B cell (primary cell): ENCODE measurements around the gene AK4. TPM values are rescaled to one million over a fixed set of nuclear protein-coding genes. Genes with fewer than 3 reads are reported as not detected.

ENCODE experiments used
- ATAC-seq: fragments of 200-7000 bp; cut with Tn5 transposase; one replicate; pipeline ENCODE4 v1.10.0; 2021; ENCODE audit warnings: low read depth, mild to moderate bottlenecking, moderate number of reproducible peaks, moderate library complexity
- CTCF ChIA-PET: fragments of 350-600 bp; sonication (Branson Sonifier 250); formaldehyde crosslinking; loops from one replicate; lab custom pipeline; 2021; ENCODE audit warnings: antibody characterized with exemption, inconsistent platforms; lab: Charles Lee
- POLR2A ChIA-PET: fragments of 350-600 bp; sonication (Branson Sonifier 250); formaldehyde crosslinking; loops from one replicate; lab custom pipeline; 2021; ENCODE audit warnings: antibody characterized with exemption; lab: Charles Lee
- DNase-seq: peaks from one replicate; pipeline ENCODE4 v3.0.0; 2013
- H2AFZ ChIP-seq: 2 replicates; pipeline ENCODE4 v1.6.1; 2012; ENCODE audit warnings: mild to moderate bottlenecking, low read depth, low read length; ENCODE audit not compliant: insufficient read depth, poor library complexity, severe bottlenecking
- H3K27ac ChIP-seq, 2 donors: 1 replicate in 1 of 2; 2 replicates in 1 of 2; pipeline ENCODE4 v1.5.1; 2012 to 2013; ENCODE audit warnings: low read length in 2 of 2, mild to moderate bottlenecking in 2 of 2, moderate library complexity in 1 of 2
- H3K27me3 ChIP-seq, 4 experiments: fragments of 200-600 bp in 1 of 4; sonication (generic) in 1 of 4; replicated peaks in 1 of 4; 1 replicate in 2 of 4; 2 replicates in 2 of 4; pipeline versions ENCODE4 v1.6.1 to v1.7.0; 2013 to 2016; ENCODE audit warnings: low read length in 3 of 4, mild to moderate bottlenecking in 2 of 4, mixed read lengths in 1 of 4, moderate library complexity in 1 of 4; ENCODE audit not compliant: insufficient read depth in 4 of 4, control insufficient read depth in 3 of 4; ENCODE audit errors: control extremely low read depth in 1 of 4
- H3K36me3 ChIP-seq, 2 experiments: replicated peaks in 1 of 2; 1 replicate in 1 of 2; 2 replicates in 1 of 2; pipeline versions ENCODE4 v1.6.1 to v1.7.1; 2013; ENCODE audit warnings: low read length in 1 of 2; ENCODE audit not compliant: insufficient read depth in 2 of 2, control insufficient read depth in 1 of 2; ENCODE audit errors: control extremely low read depth in 1 of 2, extremely low read depth in 1 of 2
- H3K4me1 ChIP-seq, 2 donors: fragments of 200-600 bp in 1 of 2; sonication (generic) in 1 of 2; 1 replicate in 1 of 2; 2 replicates in 1 of 2; pipeline versions ENCODE4 v1.5.1 to v1.6.1; 2013 to 2017; ENCODE audit warnings: low read length in 2 of 2; ENCODE audit not compliant: control insufficient read depth in 2 of 2, insufficient read depth in 2 of 2
- H3K4me2 ChIP-seq: replicated peaks from 2 replicates; pipeline ENCODE3; 2012; ENCODE audit warnings: mild to moderate bottlenecking, low read depth, low read length; ENCODE audit not compliant: poor library complexity, severe bottlenecking
- H3K4me3 ChIP-seq, 5 experiments: fragments of 200-600 bp in 1 of 5; sonication (generic) in 1 of 5; 1 replicate in 3 of 5; 2 replicates in 2 of 5; pipeline versions ENCODE4 v1.5.1 to v1.7.0; 2011 to 2016; ENCODE audit warnings: low read length in 4 of 5, mild to moderate bottlenecking in 4 of 5, low read depth in 2 of 5, control low read depth in 1 of 5, moderate library complexity in 1 of 5; ENCODE audit not compliant: insufficient read depth in 1 of 5; ENCODE audit errors: control extremely low read depth in 1 of 5, extremely low read depth in 1 of 5
- H3K79me2 ChIP-seq: fragments of 200-600 bp; sonication (generic); one replicate; pipeline ENCODE4 v1.6.0; 2016; ENCODE audit warnings: low read length; ENCODE audit not compliant: control insufficient read depth, insufficient read depth
- H3K9ac ChIP-seq: fragments of 200-600 bp; sonication (generic); 2 replicates; pipeline ENCODE4 v1.6.1; 2017; ENCODE audit warnings: mild to moderate bottlenecking, low read length, moderate library complexity
- H3K9me3 ChIP-seq, 3 donors: one replicate each; pipeline versions ENCODE4 v1.6.1 to v1.7.1; 2013; ENCODE audit warnings: low read length in 2 of 3; ENCODE audit not compliant: control insufficient read depth in 2 of 3, insufficient read depth in 1 of 3; ENCODE audit errors: control extremely low read depth in 1 of 3
- H4K20me1 ChIP-seq: 2 replicates; pipeline ENCODE4 v1.6.0; 2012; ENCODE audit warnings: mild to moderate bottlenecking, low read length; ENCODE audit not compliant: insufficient read depth, control insufficient read depth, poor library complexity, severe bottlenecking
- H3K27ac Mint-ChIP-seq: one replicate; pipeline ENCODE4 v1.8.0; 2021; ENCODE audit warnings: mixed read lengths
- H3K27me3 Mint-ChIP-seq: one replicate; pipeline ENCODE4 v1.8.0; 2021; ENCODE audit warnings: mixed read lengths
- H3K4me1 Mint-ChIP-seq: one replicate; pipeline ENCODE4 v1.8.0; 2021; ENCODE audit warnings: mixed read lengths
- H3K4me3 Mint-ChIP-seq: one replicate; pipeline ENCODE4 v1.8.0; 2021; ENCODE audit warnings: mixed read lengths
- H3K9me3 Mint-ChIP-seq: one replicate; pipeline ENCODE4 v1.8.0; 2022; ENCODE audit warnings: mixed read lengths; ENCODE audit not compliant: insufficient read depth
- EZH2 ChIP-seq: IDR thresholded peaks from 2 replicates; pipeline ENCODE4 v1.6.1; 2012; ENCODE audit warnings: borderline replicate concordance, low read depth, mild to moderate bottlenecking, moderate library complexity, low read length; ENCODE audit not compliant: insufficient read depth, poor library complexity, severe bottlenecking
- WGBS: methylation state at CpG from one replicate; pipeline ENCODE4 v1.1.5; 2013; ENCODE audit warnings: missing lambda C conversion rate; ENCODE audit not compliant: insufficient coverage; 5-methylcytosine and 5-hydroxymethylcytosine counted together
- intact Hi-C: fragments of 100-400 bp; cut with micrococcal nuclease; formaldehyde crosslinking; loops from one replicate; pipeline ENCODE4 v1.10.0; 2022
- polyA plus RNA-seq: library from polyadenylated mRNA; depleted of rRNA; stranded (reverse); fragments of >200 nt; gene quantifications from 2 replicates; pipeline ENCODE4 v1.2.3, GENCODE V29; 2012
- total RNA-seq, 2 donors: library from RNA; stranded (reverse); fragments of 120-200 nt in 1 of 2; gene quantifications; 1 replicate in 1 of 2; 2 replicates in 1 of 2; pipeline versions ENCODE4 v1.2.3 to v1.2.4, GENCODE V29; 2013 to 2022
- TF ChIP-seq, protein P1 (sequence below): fragments of 200-600 bp; IDR thresholded peaks from one replicate; pipeline ENCODE4 v1.8.0; 2022; ENCODE audit warnings: antibody characterized with exemption, mild to moderate bottlenecking

The AK4 gene
- total and polyA plus RNA-seq, 2 donors (not counting 1 experiment from before 2014, with no cell fraction given), result 0.34 TPM; not detected in 1

DNA sequence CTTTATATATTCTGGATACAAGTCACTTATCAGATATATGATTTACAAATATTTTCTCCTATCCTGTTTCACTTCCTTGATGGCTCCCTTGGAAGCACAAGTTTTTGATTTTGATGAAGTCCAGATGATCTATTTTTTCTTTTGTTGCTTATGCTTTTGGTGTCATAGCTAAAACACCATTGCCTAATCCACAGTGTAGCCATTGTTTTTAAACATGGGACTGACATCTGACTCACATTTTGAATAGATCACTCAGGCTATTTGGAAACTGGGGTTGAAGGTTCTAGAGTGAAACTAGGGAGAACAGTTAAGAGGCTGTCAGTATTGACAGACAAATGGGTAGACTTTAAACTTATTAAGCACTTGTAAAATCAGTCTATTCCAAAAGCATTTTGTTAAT is 16.6 kb downstream of the AK4 start:
- ATAC-seq, result no peak
- Mint-ChIP-seq H3K27me3 (peaks cover 18% of the 10 kb centered on the region), H3K9me3 (no peaks in the 10 kb centered on the region), H3K27ac (no peak overlapping the region), H3K4me3 (no peak overlapping the region), H3K4me1 (no peaks in the 10 kb centered on the region)
- POLR2A ChIA-PET, result no interaction called here
- no peak overlapping the region for H3K27ac ChIP-seq
- H3K4me1 ChIP-seq, result no peaks in the 10 kb centered on the region
- H3K4me2 ChIP-seq, result no peak overlapping the region
- H4K20me1 ChIP-seq, result no peaks in the 10 kb centered on the region
- no peak overlapping the region for H3K4me3 ChIP-seq
- H3K9me3 ChIP-seq, result no peaks in the 10 kb centered on the region
- no peaks in the 10 kb centered on the region for H3K36me3 ChIP-seq
- no peak for DNase-seq
- H3K79me2 ChIP-seq, result no peaks in the 10 kb centered on the region
- H3K27me3 ChIP-seq, result peaks cover 0 to 5% (median 0%) of the 10 kb centered on the region in 4 experiments
- intact Hi-C loops, result no loop called here
- H3K9ac ChIP-seq, result no peak overlapping the region
- CTCF ChIA-PET, result no interaction called here
- TF ChIP-seq, protein P1, sequence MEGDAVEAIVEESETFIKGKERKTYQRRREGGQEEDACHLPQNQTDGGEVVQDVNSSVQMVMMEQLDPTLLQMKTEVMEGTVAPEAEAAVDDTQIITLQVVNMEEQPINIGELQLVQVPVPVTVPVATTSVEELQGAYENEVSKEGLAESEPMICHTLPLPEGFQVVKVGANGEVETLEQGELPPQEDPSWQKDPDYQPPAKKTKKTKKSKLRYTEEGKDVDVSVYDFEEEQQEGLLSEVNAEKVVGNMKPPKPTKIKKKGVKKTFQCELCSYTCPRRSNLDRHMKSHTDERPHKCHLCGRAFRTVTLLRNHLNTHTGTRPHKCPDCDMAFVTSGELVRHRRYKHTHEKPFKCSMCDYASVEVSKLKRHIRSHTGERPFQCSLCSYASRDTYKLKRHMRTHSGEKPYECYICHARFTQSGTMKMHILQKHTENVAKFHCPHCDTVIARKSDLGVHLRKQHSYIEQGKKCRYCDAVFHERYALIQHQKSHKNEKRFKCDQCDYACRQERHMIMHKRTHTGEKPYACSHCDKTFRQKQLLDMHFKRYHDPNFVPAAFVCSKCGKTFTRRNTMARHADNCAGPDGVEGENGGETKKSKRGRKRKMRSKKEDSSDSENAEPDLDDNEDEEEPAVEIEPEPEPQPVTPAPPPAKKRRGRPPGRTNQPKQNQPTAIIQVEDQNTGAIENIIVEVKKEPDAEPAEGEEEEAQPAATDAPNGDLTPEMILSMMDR, result no peak
- TF ChIP-seq EZH2, result no peak
- H2AFZ ChIP-seq, result no peak overlapping the region

DNA sequence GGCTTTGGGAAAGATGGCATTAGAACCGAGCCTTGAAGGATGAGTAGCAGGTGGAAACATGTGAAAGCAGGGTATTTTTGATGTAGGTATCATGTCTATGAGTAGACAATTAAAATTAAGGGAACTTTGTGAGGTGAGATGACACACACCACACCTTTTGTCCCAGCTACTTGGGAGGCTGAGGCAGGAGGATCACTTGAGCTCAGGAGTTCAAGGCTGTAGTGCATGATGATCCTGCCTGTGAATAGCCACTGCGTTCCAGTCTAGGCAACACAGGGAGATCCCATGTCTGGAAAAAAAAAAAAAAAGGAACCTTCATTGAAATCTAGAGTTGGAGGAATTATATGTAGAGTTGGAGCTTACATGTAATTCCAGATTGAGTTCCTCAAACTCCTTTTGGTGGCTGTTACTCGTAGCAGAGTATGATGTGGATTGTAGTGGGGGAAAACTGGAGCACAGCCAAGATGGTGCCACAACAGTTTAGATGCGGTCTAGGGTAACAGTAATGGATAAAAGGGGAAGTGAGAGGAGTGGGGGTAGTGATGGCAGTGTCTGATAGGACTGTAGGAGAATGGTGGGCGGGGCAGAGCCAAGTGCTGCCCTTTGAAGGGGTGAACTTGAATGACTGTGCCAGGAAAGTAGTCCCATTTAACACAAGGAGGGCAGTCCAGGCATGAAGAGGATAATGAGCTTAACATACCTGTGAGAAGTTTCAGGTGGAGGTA is 17.4 kb downstream of the AK4 start:
- peaks cover 0 to 5% (median 0%) of the 10 kb centered on the region in 4 experiments for H3K27me3 ChIP-seq
- H3K9me3 Mint-ChIP-seq, result no peaks in the 10 kb centered on the region
- H3K4me1 Mint-ChIP-seq, result no peaks in the 10 kb centered on the region
- POLR2A ChIA-PET, result no interaction called here
- no peak overlapping the region for H3K4me3 ChIP-seq
- no peak overlapping the region for H3K9ac ChIP-seq
- H3K4me3 Mint-ChIP-seq, result no peak overlapping the region
- H3K27ac ChIP-seq, result no peak overlapping the region
- intact Hi-C loops, result no loop called here
- peaks cover 18% of the 10 kb centered on the region for H3K27me3 Mint-ChIP-seq
- CTCF ChIA-PET, result no interaction called here
- no peak overlapping the region for H2AFZ ChIP-seq
- no peaks in the 10 kb centered on the region for H4K20me1 ChIP-seq
- no peaks in the 10 kb centered on the region for H3K4me1 ChIP-seq
- H3K36me3 ChIP-seq, result no peaks in the 10 kb centered on the region
- ATAC-seq, result no peak
- H3K79me2 ChIP-seq, result no peaks in the 10 kb centered on the region
- no peak for DNase-seq
- H3K27ac Mint-ChIP-seq, result no peak overlapping the region
- no peak overlapping the region for H3K4me2 ChIP-seq
- H3K9me3 ChIP-seq, result no peaks in the 10 kb centered on the region
- 56% methylated on average over 5 of the region's 5 CpGs for WGBS
- TF ChIP-seq EZH2, result no peak
- TF ChIP-seq, protein P1, result no peak
